ENCODE results near the gene SCAP. TPM values are rescaled to one million over a fixed set of nuclear protein-coding genes. Genes with fewer than 3 reads are reported as not detected.
"Not testable (repeated sequence)": the region's sequence is repeated elsewhere in the genome, so short reads cannot be mapped to it uniquely, and the experiment has no call there.

SCAP gene
- total and polyA plus RNA-seq, 2 of the 4 experiments (the other 2 are of a cell fraction): 25.3 to 34.6 TPM

GRCh38 chr3:47459534-47460085, 16.1 kb downstream of the SCAP start:
- intact Hi-C loops (cut with micrococcal nuclease); H3K18ac ChIP-seq (ENCODE audit: low read depth, low read length); H2AK9ac ChIP-seq (replicated peaks; ENCODE audit: low read depth, low read length, poor library complexity); DNase-seq; H3K56ac ChIP-seq (ENCODE audit: extremely low read depth, insufficient read depth, low read length); H4K5ac ChIP-seq (ENCODE audit: low read depth, low read length); H2AK5ac ChIP-seq (ENCODE audit: low read depth, low read length); H3K9me1 ChIP-seq (ENCODE audit: insufficient read depth, low read length); H4K8ac ChIP-seq (ENCODE audit: low read depth in 2 of 2, low read length in 2 of 2); dilution Hi-C loops (cut with HindIII; ENCODE audit: low sequenced_read_pairs, unreplicated experiment); H3K4me2 ChIP-seq (ENCODE audit: low read depth, low read length); H2BK120ac ChIP-seq (ENCODE audit: low read depth, low read length); H3K27me3 ChIP-seq (ENCODE audit: control insufficient read depth, insufficient read depth, low read length); H2BK5ac ChIP-seq (ENCODE audit: low read depth, low read length, poor library complexity, severe bottlenecking); H3K9ac ChIP-seq (ENCODE audit: low read depth, low read length); H3K27ac ChIP-seq (ENCODE audit: insufficient read depth, low read length); H3K36me3 ChIP-seq (ENCODE audit: control insufficient read depth, insufficient read depth, low read length); BruUV-seq (replicated peaks); CTCF ChIA-PET; ATAC-seq (ENCODE audit: low read depth); H3K9me3 ChIP-seq (ENCODE audit: control insufficient read depth, insufficient read depth, low read length); H2BK15ac ChIP-seq (ENCODE audit: low read depth, low read length); in situ Hi-C loops (cut with MboI; ENCODE audit: low sequenced_read_pairs); H3K4me3 ChIP-seq (ENCODE audit: insufficient read depth, low read depth, low read length); H3K23ac ChIP-seq (ENCODE audit: low read depth, low read length); H4K91ac ChIP-seq (ENCODE audit: insufficient read depth, low read depth, low read length); H2AFZ ChIP-seq (replicated peaks; ENCODE audit: low read length, poor library complexity); H3K4ac ChIP-seq (ENCODE audit: low read depth, low read length); H2BK20ac ChIP-seq (ENCODE audit: low read depth, low read length); H3K14ac ChIP-seq (replicated peaks; ENCODE audit: low read depth, low read length); POLR2A ChIA-PET (ENCODE audit: unreplicated experiment): not testable (repeated sequence)
- peaks cover 10% of the 10 kb centered on the region for H3K4me1 ChIP-seq (ENCODE audit: control insufficient read depth, insufficient read depth, low read length)
- peaks cover 35% of the 10 kb centered on the region for H4K20me1 ChIP-seq (ENCODE audit: insufficient read depth, low read length)
- H3K79me1 ChIP-seq (ENCODE audit: low read depth in 1 of 2, low read length in 2 of 2): peaks cover 20 to 48% of the 10 kb centered on the region in 2 experiments
- 100% methylated on average over 1 of the region's 9 CpGs; no CpG with 5 or more reads in 1 of the 2 experiments for WGBS, 2 experiments (ENCODE audit: extremely low coverage in 2 of 2, insufficient read length in 1 of 2)

Data from IMR-90 (cell line).